SJSA1 (cell line): ENCODE measurements around the gene FRMD4A. TPM values are rescaled to one million over a fixed set of nuclear protein-coding genes. Genes with fewer than 3 reads are reported as not detected.
A peak's percentile ranks its signal among the peaks of the same experiment; 100 is the strongest.

Source experiments
- DNase-seq, 2 experiments: peaks; one replicate each; pipeline ENCODE4 v3.0.0-alpha.2; 2015 to 2020; ENCODE audit warnings: low spot score in 2 of 2, low read depth in 1 of 2
- H3K27ac ChIP-seq: fragments of 250-450 bp; sonication (Bioruptor Pico); 2 replicates; pipeline ENCODE4 v1.5.1; 2020; ENCODE audit warnings: mild to moderate bottlenecking, moderate library complexity
- H3K27me3 ChIP-seq: fragments of 250-450 bp; sonication (Bioruptor Pico); replicated peaks from 2 replicates; pipeline ENCODE4 v1.5.1; 2020; ENCODE audit warnings: mild to moderate bottlenecking, moderate library complexity
- H3K36me3 ChIP-seq: fragments of 250-450 bp; sonication (Bioruptor Pico); 2 replicates; pipeline ENCODE4 v1.5.1; 2020; ENCODE audit warnings: mild to moderate bottlenecking
- H3K4me1 ChIP-seq: fragments of 250-450 bp; sonication (Bioruptor Pico); replicated peaks from 2 replicates; pipeline ENCODE4 v1.6.1; 2021; ENCODE audit warnings: mild to moderate bottlenecking
- H3K4me3 ChIP-seq: fragments of 250-450 bp; sonication (Bioruptor Pico); 2 replicates; pipeline ENCODE4 v1.5.1; 2020; ENCODE audit warnings: mild to moderate bottlenecking
- H3K9me3 ChIP-seq: fragments of 250-450 bp; sonication (Bioruptor Pico); replicated peaks from 2 replicates; pipeline ENCODE4 v1.5.1; 2020; ENCODE audit warnings: mild to moderate bottlenecking
- total RNA-seq: library from RNA; depleted of rRNA; stranded (reverse); fragments of >200 nt; shearing (Covaris generic); gene quantifications from 2 replicates; pipeline ENCODE4 v1.2.3, GENCODE V29; 2014

The FRMD4A gene
- total RNA-seq, 1 experiment from 2014 or later = 6.2 TPM

- no peaks in the 10 kb centered on the region for H3K36me3 ChIP-seq
- no peak for DNase-seq
- peaks cover 4% of the 10 kb centered on the region; the same call in 1 of the 2 replicates for H3K27me3 ChIP-seq
- H3K4me1 ChIP-seq = peaks cover 11% of the 10 kb centered on the region
- no peak overlapping the region for H3K4me3 ChIP-seq
- H3K27ac ChIP-seq = no peak overlapping the region
- no peaks in the 10 kb centered on the region for H3K9me3 ChIP-seq
Measured at GRCh38 chr10:14328881-14329672, 1.6 kb downstream of the FRMD4A start.

GRCh38 chr10:14327527-14327926, 3.2 kb downstream of the FRMD4A start:
- Histone ChIP-seq H3K27me3 (peaks cover 4% of the 10 kb centered on the region; the same call in 1 of the 2 replicates), H3K27ac (no peak overlapping the region), H3K36me3 (no peaks in the 10 kb centered on the region), H3K4me3 (no peak overlapping the region), H3K9me3 (no peaks in the 10 kb centered on the region), H3K4me1 (peaks cover 11% of the 10 kb centered on the region)
- peak in 1 of 2 experiments; percentile 47 for DNase-seq

- no peak for DNase-seq
- H3K9me3 ChIP-seq = no peaks in the 10 kb centered on the region
- H3K27ac ChIP-seq = no peak overlapping the region
- H3K4me1 ChIP-seq = peaks cover 11% of the 10 kb centered on the region
- no peak overlapping the region for H3K4me3 ChIP-seq
- H3K36me3 ChIP-seq = no peaks in the 10 kb centered on the region
- peaks cover 4% of the 10 kb centered on the region; the same call in 1 of the 2 replicates for H3K27me3 ChIP-seq
Measured at GRCh38 chr10:14326581-14326980, 4.1 kb downstream of the FRMD4A start.

GRCh38 chr10:14325325-14325955, 5.3 kb downstream of the FRMD4A start:
- H3K4me1 ChIP-seq = peaks cover 11% of the 10 kb centered on the region
- no peaks in the 10 kb centered on the region; the same call in 1 of the 2 replicates for H3K27me3 ChIP-seq
- no peak overlapping the region for H3K27ac ChIP-seq
- DNase-seq = no peak
- H3K4me3 ChIP-seq = no peak overlapping the region
- no peaks in the 10 kb centered on the region for H3K36me3 ChIP-seq
- H3K9me3 ChIP-seq = no peaks in the 10 kb centered on the region

GRCh38 chr10:14322526-14323188, 8.1 kb downstream of the FRMD4A start:
- Histone ChIP-seq H3K27me3 (peaks cover 3% of the 10 kb centered on the region; the same call in 1 of the 2 replicates), H3K27ac (no peak overlapping the region), H3K36me3 (no peaks in the 10 kb centered on the region), H3K9me3 (no peaks in the 10 kb centered on the region), H3K4me1 (peaks cover 8% of the 10 kb centered on the region), H3K4me3 (no peak overlapping the region)
- DNase-seq = no peak

GRCh38 chr10:14318007-14318406, 12.7 kb downstream of the FRMD4A start:
- peaks cover 3% of the 10 kb centered on the region; the same call in 1 of the 2 replicates for H3K27me3 ChIP-seq
- no peak overlapping the region for H3K4me3 ChIP-seq
- no peaks in the 10 kb centered on the region for H3K4me1 ChIP-seq
- no peaks in the 10 kb centered on the region for H3K9me3 ChIP-seq
- H3K27ac ChIP-seq = no peak overlapping the region
- H3K36me3 ChIP-seq = no peaks in the 10 kb centered on the region
- DNase-seq = no peak

- Histone ChIP-seq H3K27me3 (peaks cover 8% of the 10 kb centered on the region), H3K36me3 (no peaks in the 10 kb centered on the region), H3K4me3 (no peak overlapping the region), H3K4me1 (no peaks in the 10 kb centered on the region), H3K27ac (no peak overlapping the region), H3K9me3 (no peaks in the 10 kb centered on the region)
- no peak for DNase-seq
Measured at GRCh38 chr10:14312014-14312413, 18.7 kb downstream of the FRMD4A start.

- Histone ChIP-seq H3K36me3 (no peaks in the 10 kb centered on the region), H3K4me3 (no peak overlapping the region), H3K27me3 (peaks cover 8% of the 10 kb centered on the region), H3K27ac (no peak overlapping the region), H3K9me3 (no peaks in the 10 kb centered on the region), H3K4me1 (no peaks in the 10 kb centered on the region)
- DNase-seq = no peak
Measured at GRCh38 chr10:14311206-14311957, 19.3 kb downstream of the FRMD4A start.

- H3K27ac ChIP-seq = no peak overlapping the region
- H3K4me1 ChIP-seq = no peaks in the 10 kb centered on the region
- no peaks in the 10 kb centered on the region for H3K9me3 ChIP-seq
- no peak overlapping the region for H3K4me3 ChIP-seq
- no peaks in the 10 kb centered on the region for H3K36me3 ChIP-seq
- DNase-seq = no peak
- H3K27me3 ChIP-seq = peaks cover 8% of the 10 kb centered on the region
Measured at GRCh38 chr10:14309593-14309992, 21.1 kb downstream of the FRMD4A start.

GRCh38 chr10:14306190-14306589, 24.5 kb downstream of the FRMD4A start:
- H3K27ac ChIP-seq = no peak overlapping the region
- H3K4me3 ChIP-seq = no peak overlapping the region
- H3K27me3 ChIP-seq = peaks cover 11% of the 10 kb centered on the region
- DNase-seq = no peak
- H3K4me1 ChIP-seq = no peaks in the 10 kb centered on the region
- H3K36me3 ChIP-seq = no peaks in the 10 kb centered on the region
- no peaks in the 10 kb centered on the region for H3K9me3 ChIP-seq

- Histone ChIP-seq H3K9me3 (no peaks in the 10 kb centered on the region), H3K4me3 (no peak overlapping the region), H3K27me3 (peaks cover 11% of the 10 kb centered on the region), H3K36me3 (no peaks in the 10 kb centered on the region), H3K4me1 (no peaks in the 10 kb centered on the region), H3K27ac (no peak overlapping the region)
- DNase-seq = no peak
Measured at GRCh38 chr10:14304046-14304445, 26.7 kb downstream of the FRMD4A start.

GRCh38 chr10:14302035-14302434, 28.7 kb downstream of the FRMD4A start:
- Histone ChIP-seq H3K9me3 (no peaks in the 10 kb centered on the region), H3K4me3 (no peak overlapping the region), H3K27me3 (peaks cover 3% of the 10 kb centered on the region; the same call in 1 of the 2 replicates), H3K27ac (no peak overlapping the region), H3K4me1 (no peaks in the 10 kb centered on the region), H3K36me3 (no peaks in the 10 kb centered on the region)
- peak in 1 of 2 experiments; percentile 21 for DNase-seq

GRCh38 chr10:14299556-14299955, 31.2 kb downstream of the FRMD4A start:
- Histone ChIP-seq H3K36me3 (no peaks in the 10 kb centered on the region), H3K27me3 (peaks cover 3% of the 10 kb centered on the region; the same call in 1 of the 2 replicates), H3K4me1 (no peaks in the 10 kb centered on the region), H3K4me3 (no peak overlapping the region), H3K27ac (no peak overlapping the region), H3K9me3 (no peaks in the 10 kb centered on the region)
- DNase-seq = no peak
